Parathyroid adenoma (tissue), 2 donors: ENCODE data around the gene TAOK3.

Experiments used
- H2AFZ ChIP-seq: fragments of 300-600 bp; sonication (generic); one replicate; pipeline ENCODE4 v1.7.0; 2017; ENCODE audit warnings: antibody characterized with exemption, mild to moderate bottlenecking
- H3K27ac ChIP-seq: fragments of 300-600 bp; sonication (generic); one replicate; pipeline ENCODE4 v1.7.0; 2017
- H3K27me3 ChIP-seq: fragments of 300-600 bp; sonication (generic); one replicate; pipeline ENCODE4 v1.7.0; 2017; ENCODE audit warnings: low read length; ENCODE audit not compliant: control insufficient read depth, insufficient read depth
- H3K36me3 ChIP-seq: fragments of 300-600 bp; sonication (generic); one replicate; pipeline ENCODE4 v1.7.0; 2017; ENCODE audit warnings: low read length; ENCODE audit not compliant: control insufficient read depth, insufficient read depth
- H3K4me1 ChIP-seq: fragments of 300-600 bp; sonication (generic); one replicate; pipeline ENCODE4 v1.7.0; 2017; ENCODE audit warnings: control low read depth
- H3K4me2 ChIP-seq: fragments of 300-600 bp; sonication (generic); one replicate; pipeline ENCODE4 v1.7.0; 2017; ENCODE audit warnings: low read length
- H3K4me3 ChIP-seq: fragments of 300-600 bp; sonication (generic); one replicate; pipeline ENCODE4 v1.7.0; 2017; ENCODE audit warnings: low read depth, low read length
- H3K79me2 ChIP-seq: fragments of 300-600 bp; sonication (generic); one replicate; pipeline ENCODE4 v1.7.0; 2017; ENCODE audit warnings: control low read depth
- H3K9ac ChIP-seq: fragments of 300-600 bp; sonication (generic); one replicate; pipeline ENCODE4 v1.7.0; 2017; ENCODE audit warnings: mild to moderate bottlenecking
- H3K9me3 ChIP-seq: fragments of 300-600 bp; sonication (generic); one replicate; pipeline ENCODE4 v1.7.0; 2017; ENCODE audit warnings: low read length; ENCODE audit not compliant: control insufficient read depth
- CTCF ChIP-seq: fragments of 300-600 bp; sonication (generic); IDR thresholded peaks from one replicate; pipeline ENCODE4 v1.7.0; 2017; ENCODE audit warnings: antibody characterized with exemption, mild to moderate bottlenecking
- donor health status: primary hyperparathyroidism.

TAOK3 gene

GRCh38 chr12:118353721-118354120 is 19.0 kb downstream of the TAOK3 start:
- H3K9me3 ChIP-seq: no peaks in the 10 kb centered on the region
- no peak overlapping the region for H3K27ac ChIP-seq
- TF ChIP-seq CTCF: no peak
- peaks cover 18% of the 10 kb centered on the region for H3K79me2 ChIP-seq
- no peaks in the 10 kb centered on the region for H3K27me3 ChIP-seq
- H3K4me1 ChIP-seq: peaks cover 3% of the 10 kb centered on the region
- no peak overlapping the region for H3K9ac ChIP-seq
- H3K4me3 ChIP-seq: no peak overlapping the region
- H3K36me3 ChIP-seq: no peaks in the 10 kb centered on the region
- no peak overlapping the region for H2AFZ ChIP-seq
- no peak overlapping the region for H3K4me2 ChIP-seq

GRCh38 chr12:118350908-118351559 is 21.7 kb downstream of the TAOK3 start:
- no peaks in the 10 kb centered on the region for H3K9me3 ChIP-seq
- no peak for TF ChIP-seq CTCF
- H3K27ac ChIP-seq: no peak overlapping the region
- H3K4me3 ChIP-seq: no peak overlapping the region
- H3K79me2 ChIP-seq: peaks cover 21% of the 10 kb centered on the region
- no peaks in the 10 kb centered on the region for H3K4me1 ChIP-seq
- no peak overlapping the region for H3K9ac ChIP-seq
- no peak overlapping the region for H2AFZ ChIP-seq
- H3K36me3 ChIP-seq: no peaks in the 10 kb centered on the region
- no peaks in the 10 kb centered on the region for H3K27me3 ChIP-seq
- H3K4me2 ChIP-seq: no peak overlapping the region

DNA sequence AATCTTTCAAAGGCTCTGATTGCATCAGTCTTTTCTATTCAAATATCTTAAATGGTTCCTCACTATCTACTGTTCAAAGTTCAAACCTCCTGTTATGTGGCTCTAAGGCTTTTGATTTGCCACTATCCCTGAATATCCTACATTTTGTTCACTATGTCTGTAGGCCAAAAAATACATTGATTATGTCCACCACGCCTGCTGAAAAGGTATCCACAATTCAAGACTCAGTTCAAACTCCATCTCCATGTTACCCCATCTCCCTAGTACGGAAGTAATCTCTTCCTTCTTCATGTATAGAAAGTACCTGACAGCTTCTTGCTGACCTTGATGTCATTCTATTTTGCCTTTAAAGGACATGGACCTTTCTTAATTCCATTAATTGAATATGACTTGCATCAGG is 24.8 kb downstream of the TAOK3 start:
- peaks cover 13% of the 10 kb centered on the region for H3K79me2 ChIP-seq
- H3K4me2 ChIP-seq: no peak overlapping the region
- no peaks in the 10 kb centered on the region for H3K36me3 ChIP-seq
- no peaks in the 10 kb centered on the region for H3K9me3 ChIP-seq
- no peaks in the 10 kb centered on the region for H3K27me3 ChIP-seq
- TF ChIP-seq CTCF: no peak
- no peak overlapping the region for H3K27ac ChIP-seq
- H2AFZ ChIP-seq: no peak overlapping the region
- H3K4me3 ChIP-seq: no peak overlapping the region
- peaks cover 2% of the 10 kb centered on the region for H3K4me1 ChIP-seq
- no peak overlapping the region for H3K9ac ChIP-seq

DNA sequence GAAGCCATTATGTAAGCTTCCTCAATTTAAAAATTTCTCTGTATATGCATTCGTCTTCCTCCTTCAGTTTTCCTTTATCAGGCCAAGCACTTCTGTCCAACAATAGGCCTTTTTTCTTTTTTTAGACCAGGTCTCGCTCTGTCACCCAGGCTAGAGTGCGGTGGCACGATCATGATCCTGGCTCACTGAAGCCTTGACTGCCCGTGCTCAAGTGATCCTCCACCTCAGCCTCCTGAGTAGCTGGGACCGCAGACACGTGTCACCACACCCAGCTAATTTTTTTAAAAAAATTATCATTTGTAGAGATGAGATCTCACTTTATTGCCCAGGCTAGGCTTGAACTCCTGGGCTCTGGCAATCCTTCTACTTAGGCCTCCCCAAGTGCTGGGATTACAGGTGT is 25.8 kb downstream of the TAOK3 start:
- no peak overlapping the region for H3K27ac ChIP-seq
- H3K9ac ChIP-seq: no peak overlapping the region
- H3K9me3 ChIP-seq: no peaks in the 10 kb centered on the region
- no peak overlapping the region for H3K4me2 ChIP-seq
- no peak for TF ChIP-seq CTCF
- no peaks in the 10 kb centered on the region for H3K36me3 ChIP-seq
- peaks cover 2% of the 10 kb centered on the region for H3K4me1 ChIP-seq
- H2AFZ ChIP-seq: no peak overlapping the region
- H3K27me3 ChIP-seq: no peaks in the 10 kb centered on the region
- H3K79me2 ChIP-seq: peaks cover 10% of the 10 kb centered on the region
- H3K4me3 ChIP-seq: no peak overlapping the region

- no peaks in the 10 kb centered on the region for H3K36me3 ChIP-seq
- no peak overlapping the region for H3K4me3 ChIP-seq
- peaks cover 2% of the 10 kb centered on the region for H3K4me1 ChIP-seq
- H3K27ac ChIP-seq: no peak overlapping the region
- no peak overlapping the region for H2AFZ ChIP-seq
- TF ChIP-seq CTCF: no peak
- H3K4me2 ChIP-seq: no peak overlapping the region
- H3K9me3 ChIP-seq: no peaks in the 10 kb centered on the region
- no peak overlapping the region for H3K9ac ChIP-seq
- peaks cover 3% of the 10 kb centered on the region for H3K79me2 ChIP-seq
- no peaks in the 10 kb centered on the region for H3K27me3 ChIP-seq
These were observed 27.4 kb downstream of the TAOK3 start for GRCh38 chr12:118345355-118345754.
